CD14-positive monocyte (primary cell): ENCODE measurements around the gene MRO. TPM values are rescaled to one million over a fixed set of nuclear protein-coding genes. Genes with fewer than 3 reads are reported as not detected.

ENCODE experiments used
- DNase-seq, 3 donors: peaks; one replicate each; pipeline ENCODE4 v3.0.0-alpha.2; 2011 to 2022
- H2AFZ ChIP-seq: 2 replicates; pipeline ENCODE4 v1.6.0; 2012; ENCODE audit warnings: mild to moderate bottlenecking, low read depth, low read length, inconsistent platforms; ENCODE audit not compliant: insufficient read depth, poor library complexity, severe bottlenecking
- H3K27ac ChIP-seq, 2 donors: 1 replicate in 1 of 2; 2 replicates in 1 of 2; pipeline ENCODE4 v1.5.1; 2012 to 2013; ENCODE audit warnings: low read length in 2 of 2, control low read depth in 1 of 2, inconsistent platforms in 1 of 2, low read depth in 1 of 2, mild to moderate bottlenecking in 1 of 2
- H3K27me3 ChIP-seq, 2 donors: one replicate each; pipeline versions ENCODE4 v1.6.0 to v1.6.1; 2011 to 2013; ENCODE audit warnings: low read length in 2 of 2; ENCODE audit not compliant: control insufficient read depth in 2 of 2, insufficient read depth in 2 of 2
- H3K36me3 ChIP-seq, 2 donors: replicated peaks in 1 of 2; 1 replicate in 1 of 2; 2 replicates in 1 of 2; pipeline versions ENCODE4 v1.5.1 to v1.6.1; 2012 to 2013; ENCODE audit warnings: low read length in 2 of 2, control low read depth in 1 of 2, inconsistent platforms in 1 of 2, mild to moderate bottlenecking in 1 of 2; ENCODE audit not compliant: insufficient read depth in 2 of 2, control insufficient read depth in 1 of 2
- H3K4me1 ChIP-seq, 2 donors: 1 replicate in 1 of 2; 2 replicates in 1 of 2; pipeline versions ENCODE4 v1.5.1 to v1.6.1; 2012 to 2013; ENCODE audit warnings: low read length in 2 of 2, control low read depth in 1 of 2, inconsistent platforms in 1 of 2, mild to moderate bottlenecking in 1 of 2, moderate library complexity in 1 of 2; ENCODE audit not compliant: insufficient read depth in 2 of 2, control insufficient read depth in 1 of 2
- H3K4me2 ChIP-seq: replicated peaks from 2 replicates; pipeline ENCODE3; 2012; ENCODE audit warnings: low read length, moderate library complexity, mild to moderate bottlenecking; ENCODE audit not compliant: poor library complexity, severe bottlenecking; ENCODE audit errors: extremely low read depth
- H3K4me3 ChIP-seq, 3 experiments: fragments of 200-600 bp in 1 of 3; sonication (generic) in 1 of 3; replicated peaks in 1 of 3; 1 replicate in 2 of 3; 2 replicates in 1 of 3; pipeline ENCODE4 v1.5.1; 2011 to 2013; ENCODE audit warnings: low read length in 3 of 3, mild to moderate bottlenecking in 3 of 3, control low read depth in 2 of 3, low read depth in 2 of 3, inconsistent platforms in 1 of 3, moderate library complexity in 1 of 3
- H3K79me2 ChIP-seq: 2 replicates; pipeline ENCODE4 v1.6.0; 2012; ENCODE audit warnings: mild to moderate bottlenecking, control low read depth, inconsistent platforms, low read length, moderate library complexity; ENCODE audit not compliant: insufficient read depth
- H3K9ac ChIP-seq: 2 replicates; pipeline ENCODE4 v1.6.0; 2017; ENCODE audit warnings: low read length, mild to moderate bottlenecking; ENCODE audit not compliant: insufficient read depth, poor library complexity, severe bottlenecking
- H3K9me3 ChIP-seq, 2 donors: replicated peaks in 1 of 2; 1 replicate in 1 of 2; 2 replicates in 1 of 2; pipeline versions ENCODE4 v1.5.1 to v1.6.1; 2012 to 2013; ENCODE audit warnings: low read length in 2 of 2, control low read depth in 1 of 2; ENCODE audit not compliant: control insufficient read depth in 1 of 2, insufficient read depth in 1 of 2
- H4K20me1 ChIP-seq: 2 replicates; pipeline ENCODE4 v1.6.0; 2012; ENCODE audit warnings: mild to moderate bottlenecking, low read length, control low read depth, moderate library complexity; ENCODE audit not compliant: insufficient read depth
- H3K27ac Mint-ChIP-seq, 7 donors: one replicate each; pipeline ENCODE4 v1.8.0; 2020; ENCODE audit warnings: mild to moderate bottlenecking in 7 of 7, mixed read lengths in 7 of 7, moderate library complexity in 6 of 7, inconsistent platforms in 2 of 7
- H3K27me3 Mint-ChIP-seq, 3 donors: one replicate each; pipeline ENCODE4 v1.8.0; 2021 to 2022; ENCODE audit warnings: low read depth in 3 of 3, mild to moderate bottlenecking in 3 of 3, mixed read lengths in 3 of 3, moderate library complexity in 3 of 3, inconsistent platforms in 1 of 3
- H3K36me3 Mint-ChIP-seq, 2 donors: one replicate each; pipeline ENCODE4 v1.8.0; 2020; ENCODE audit warnings: mixed read lengths in 2 of 2, inconsistent platforms in 1 of 2, mild to moderate bottlenecking in 1 of 2
- H3K4me1 Mint-ChIP-seq: one replicate; pipeline ENCODE4 v1.8.0; 2020; ENCODE audit warnings: mild to moderate bottlenecking, mixed read lengths
- H3K4me3 Mint-ChIP-seq, 2 donors: one replicate each; pipeline ENCODE4 v1.8.0; 2020; ENCODE audit warnings: mild to moderate bottlenecking in 2 of 2, mixed read lengths in 2 of 2, moderate library complexity in 1 of 2
- H3K9me3 Mint-ChIP-seq, 7 donors: one replicate each; pipeline ENCODE4 v1.8.0; 2020 to 2022; ENCODE audit warnings: mixed read lengths in 7 of 7, mild to moderate bottlenecking in 6 of 7, moderate library complexity in 6 of 7, inconsistent platforms in 2 of 7
- WGBS: methylation state at CpG from one replicate; pipeline ENCODE4 v1.1.5; 2013; ENCODE audit warnings: missing lambda C conversion rate; ENCODE audit not compliant: insufficient coverage; 5-methylcytosine and 5-hydroxymethylcytosine counted together
- intact Hi-C, 2 donors: fragments of 100-400 bp; cut with micrococcal nuclease; formaldehyde crosslinking; loops; one replicate each; pipeline versions ENCODE4 v1.15.0 to v1.15.1; 2023
- polyA plus RNA-seq, 3 donors: library from polyadenylated mRNA; depleted of rRNA in 1 of 3; unstranded in 2 of 3; stranded (reverse) in 1 of 3; fragments of 300-500 nt in 2 of 3; fragments of >200 nt in 1 of 3; fragmentation: Illumina TruSeq in 2 of 3; gene quantifications; 1 replicate in 2 of 3; 2 replicates in 1 of 3; pipeline ENCODE4 v1.2.3, GENCODE V29; 2012 to 2021
- TF ChIP-seq, protein P1 (sequence below): fragments of 200-600 bp; IDR thresholded peaks from one replicate; pipeline ENCODE4 v1.8.0; 2022; ENCODE audit warnings: antibody characterized with exemption, mild to moderate bottlenecking

MRO gene
- polyA plus RNA-seq, 3 donors, result 0.01 TPM; not detected in 2

DNA sequence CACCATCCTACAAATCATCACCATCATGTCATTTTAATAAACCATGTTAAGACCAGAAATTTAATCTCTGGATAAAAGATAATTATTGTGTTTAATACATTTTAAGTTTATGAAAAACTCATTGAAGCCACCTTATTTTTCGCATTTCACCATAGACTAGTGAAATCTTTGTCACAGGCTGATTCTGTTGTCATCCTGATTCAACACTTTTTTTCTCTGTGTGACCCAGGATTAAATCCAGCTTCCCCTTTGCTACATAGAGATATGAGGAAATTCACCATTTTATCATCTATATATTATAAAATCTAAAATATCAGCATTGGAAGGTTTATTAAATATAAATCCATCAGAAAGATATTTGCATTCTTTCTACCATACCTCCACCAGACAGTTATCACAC, 29.2 kb upstream of the MRO start:
- Mint-ChIP-seq H3K27ac (peak overlapping the region; percentile 66 to 91 (median 77)), H3K27me3 (peaks cover 0 to 5% (median 4%) of the 10 kb centered on the region in 3 donors)
- intact Hi-C loops, result no loop called here

DNA sequence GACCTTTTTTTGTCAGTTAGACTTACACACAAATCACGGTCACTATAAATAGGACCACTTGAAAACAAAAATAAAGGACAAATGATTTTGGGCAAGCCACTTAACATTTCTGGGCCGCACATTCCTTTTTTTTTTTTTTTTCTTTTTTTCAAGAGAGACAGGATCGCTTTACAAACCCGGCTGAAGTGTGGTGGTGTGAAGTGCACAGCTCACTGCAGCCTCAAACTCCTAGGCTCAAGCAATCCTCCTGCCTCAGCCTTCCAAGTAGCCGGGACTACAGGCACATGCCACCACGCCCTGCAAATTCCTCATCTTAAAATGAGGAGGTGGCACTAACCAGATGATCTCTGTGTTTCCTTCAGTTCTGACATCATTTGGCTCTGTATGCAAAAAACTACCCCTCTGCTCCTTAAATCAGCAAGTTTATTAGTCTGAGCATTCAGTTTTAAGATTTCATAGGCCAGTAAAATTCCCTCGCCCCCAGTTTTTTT, 28.3 kb upstream of the MRO start:
- Mint-ChIP-seq H3K4me3 (peak overlapping the region in 1 of 2 donors; percentile 26), H3K36me3 (peaks cover 0 to 4% of the 10 kb centered on the region in 2 donors), H3K27ac (peak overlapping the region; percentile 52 to 91 (median 77)), H3K4me1 (peaks cover 39% of the 10 kb centered on the region), H3K27me3 (peaks cover 0 to 5% (median 3%) of the 10 kb centered on the region in 3 donors), H3K9me3 (no peaks in the 10 kb centered on the region)
- no peaks in the 10 kb centered on the region for H3K9me3 ChIP-seq
- no peaks in the 10 kb centered on the region for H3K27me3 ChIP-seq
- TF ChIP-seq, protein P1, sequence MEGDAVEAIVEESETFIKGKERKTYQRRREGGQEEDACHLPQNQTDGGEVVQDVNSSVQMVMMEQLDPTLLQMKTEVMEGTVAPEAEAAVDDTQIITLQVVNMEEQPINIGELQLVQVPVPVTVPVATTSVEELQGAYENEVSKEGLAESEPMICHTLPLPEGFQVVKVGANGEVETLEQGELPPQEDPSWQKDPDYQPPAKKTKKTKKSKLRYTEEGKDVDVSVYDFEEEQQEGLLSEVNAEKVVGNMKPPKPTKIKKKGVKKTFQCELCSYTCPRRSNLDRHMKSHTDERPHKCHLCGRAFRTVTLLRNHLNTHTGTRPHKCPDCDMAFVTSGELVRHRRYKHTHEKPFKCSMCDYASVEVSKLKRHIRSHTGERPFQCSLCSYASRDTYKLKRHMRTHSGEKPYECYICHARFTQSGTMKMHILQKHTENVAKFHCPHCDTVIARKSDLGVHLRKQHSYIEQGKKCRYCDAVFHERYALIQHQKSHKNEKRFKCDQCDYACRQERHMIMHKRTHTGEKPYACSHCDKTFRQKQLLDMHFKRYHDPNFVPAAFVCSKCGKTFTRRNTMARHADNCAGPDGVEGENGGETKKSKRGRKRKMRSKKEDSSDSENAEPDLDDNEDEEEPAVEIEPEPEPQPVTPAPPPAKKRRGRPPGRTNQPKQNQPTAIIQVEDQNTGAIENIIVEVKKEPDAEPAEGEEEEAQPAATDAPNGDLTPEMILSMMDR, result no peak
- no peak overlapping the region for H3K27ac ChIP-seq
- no peaks in the 10 kb centered on the region for H4K20me1 ChIP-seq
- H3K4me3 ChIP-seq, result no peak overlapping the region
- H3K4me2 ChIP-seq, result no peak overlapping the region
- intact Hi-C loops, result no loop called here
- H2AFZ ChIP-seq, result no peak overlapping the region
- no peaks in the 10 kb centered on the region for H3K36me3 ChIP-seq
- H3K4me1 ChIP-seq, result peaks cover 28 to 33% of the 10 kb centered on the region in 2 donors
- no peaks in the 10 kb centered on the region for H3K79me2 ChIP-seq
- H3K9ac ChIP-seq, result no peak overlapping the region
- DNase-seq, result no peak
- 100% methylated on average over 2 of the region's 7 CpGs for WGBS

More for the DNA sequence above, 29.2 kb upstream of the MRO start:
- H3K9me3 Mint-ChIP-seq, result no peaks in the 10 kb centered on the region
- no peak overlapping the region for H3K4me3 Mint-ChIP-seq
- peaks cover 37 to 42% of the 10 kb centered on the region in 2 donors for H3K4me1 ChIP-seq
- no peaks in the 10 kb centered on the region for H3K79me2 ChIP-seq
- no peak overlapping the region for H3K4me2 ChIP-seq
- H3K36me3 Mint-ChIP-seq, result peaks cover 0 to 4% of the 10 kb centered on the region in 2 donors
- no peaks in the 10 kb centered on the region for H3K27me3 ChIP-seq
- H2AFZ ChIP-seq, result no peak overlapping the region
- no peaks in the 10 kb centered on the region for H4K20me1 ChIP-seq
- no peak overlapping the region for H3K9ac ChIP-seq
- H3K27ac ChIP-seq, result peak overlapping the region in 1 of 2 donors; percentile 58
- H3K4me1 Mint-ChIP-seq, result peaks cover 46% of the 10 kb centered on the region
- no peak overlapping the region for H3K4me3 ChIP-seq
- TF ChIP-seq, protein P1, result no peak
- DNase-seq, result peak; percentile 43 to 65 (median 65)
- no peaks in the 10 kb centered on the region for H3K36me3 ChIP-seq
- no CpG with 5 or more reads among the region's 1 CpG for WGBS
- H3K9me3 ChIP-seq, result no peaks in the 10 kb centered on the region
